Measurements from ENCODE around the gene GPR42.

GPR42 gene

DNA sequence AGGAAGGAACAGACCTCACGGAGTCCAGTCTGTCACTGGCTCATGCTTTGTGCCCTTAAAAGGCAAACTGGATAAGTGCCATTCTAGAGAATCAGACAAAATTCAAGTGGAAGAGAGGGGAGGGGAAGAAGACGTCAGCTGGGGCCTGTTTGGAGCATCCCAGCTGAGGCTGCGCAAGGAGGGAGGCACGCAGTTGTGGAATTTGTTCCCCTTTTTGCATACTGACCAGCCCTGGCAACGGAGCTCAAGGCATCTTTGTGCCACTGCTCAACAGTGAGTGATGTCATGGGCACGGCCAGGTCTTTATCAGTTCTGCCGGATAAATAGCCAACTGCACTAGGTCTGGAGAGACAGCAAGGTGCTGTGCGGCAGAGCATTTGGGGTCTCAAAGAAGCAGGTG, at the start of gene GPR42:
Gene GPR42, plus strand, starts transcription at position 347 of the 400 bp plus-strand sequence. CDS start 292 bp downstream, outside the sequence.
- DNase-seq, result no peak

- no peak for DNase-seq
These were observed 49.6 kb upstream of the GPR42 start for GRCh38 chr19:35321291-35321690.

- DNase-seq, result no peak
These were observed 48.9 kb upstream of the GPR42 start for GRCh38 chr19:35322014-35322413.

- no peak for DNase-seq
These were observed 43.2 kb upstream of the GPR42 start for GRCh38 chr19:35327642-35328041.

- DNase-seq, result no peak
These were observed 42.0 kb upstream of the GPR42 start, which contains the start of gene CD22 for GRCh38 chr19:35328851-35329285. Gene CD22, plus strand, starts transcription at chr19:35329187. Its CDS starts 2,854 bp downstream, at chr19:35332041.

DNA sequence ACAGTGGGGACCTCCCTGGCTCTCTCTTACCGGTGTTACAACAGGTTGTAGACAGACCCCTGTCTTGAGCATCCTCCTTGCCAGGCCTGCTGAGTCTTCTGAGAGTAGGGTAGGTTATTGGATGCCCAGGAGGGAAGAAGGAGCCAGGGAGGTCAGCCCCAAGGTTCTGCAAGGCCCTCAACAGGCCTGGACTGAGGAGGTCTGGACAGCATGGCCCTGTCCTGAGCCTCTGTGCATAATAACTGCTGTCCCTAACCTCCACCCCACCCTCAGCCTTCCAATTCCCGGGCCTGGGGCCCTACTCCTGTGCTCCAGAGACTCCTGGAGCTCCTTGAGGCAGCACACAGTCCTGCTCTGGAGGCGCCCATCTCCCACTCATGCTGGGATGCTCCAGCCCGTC, 41.5 kb upstream of the GPR42 start:
- no peak for DNase-seq

DNA sequence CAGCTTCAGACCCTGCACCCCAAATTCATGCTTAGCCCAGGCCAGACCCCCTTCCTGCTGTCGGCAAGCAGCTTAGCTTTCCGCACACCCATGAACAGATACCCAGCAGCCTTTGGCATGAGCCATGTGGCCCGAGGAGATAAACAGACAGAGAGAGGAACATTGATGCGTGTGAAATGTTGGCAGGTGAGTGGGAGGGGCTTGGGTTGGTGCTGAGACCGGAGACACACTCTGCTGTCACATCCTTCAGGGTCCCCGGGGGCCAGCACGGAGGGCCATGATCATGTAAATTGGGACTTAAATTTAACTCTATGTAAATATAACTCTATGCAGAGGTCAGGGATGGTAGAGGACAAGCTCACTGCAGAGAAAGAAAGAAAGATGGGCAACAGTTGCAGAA, 40.4 kb upstream of the GPR42 start:
- DNase-seq, result no peak

DNA sequence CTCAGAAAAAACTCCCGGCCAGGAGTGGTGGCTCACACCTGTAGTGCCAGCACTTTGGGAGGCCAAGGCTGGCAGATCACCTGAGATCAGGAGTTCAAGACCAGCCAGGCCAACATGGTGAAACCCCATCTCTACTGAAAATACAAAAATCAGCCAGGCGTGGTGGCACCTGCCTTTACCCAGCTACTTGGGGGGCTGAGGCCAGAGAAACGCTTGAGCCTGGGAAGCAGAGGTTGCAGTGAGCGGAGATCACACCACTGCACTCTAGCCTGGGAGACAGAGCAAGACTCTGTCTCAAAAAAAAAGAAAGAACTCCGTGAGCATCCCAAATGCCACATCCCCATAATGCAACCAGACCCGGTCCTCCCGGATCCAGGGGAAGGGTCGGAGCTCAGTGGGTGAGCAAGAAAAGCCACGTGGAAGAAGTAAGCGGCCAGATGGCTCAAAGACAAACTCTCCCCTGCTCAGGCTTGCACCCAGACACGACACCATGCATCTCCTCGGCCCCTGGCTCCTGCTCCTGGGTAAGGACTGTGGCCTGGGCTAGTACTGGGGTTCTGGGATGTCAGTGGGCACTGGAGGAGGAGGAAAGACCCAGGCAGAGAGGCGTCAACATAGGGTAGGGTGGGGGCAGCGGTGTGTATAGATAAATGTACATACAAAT, 39.2 kb upstream of the GPR42 start:
- DNase-seq, result no peak

GRCh38 chr19:35332817-35333216, 38.1 kb upstream of the GPR42 start:
- DNase-seq, result no peak

- DNase-seq, result no peak
These were observed 36.6 kb upstream of the GPR42 start for GRCh38 chr19:35334144-35334753.

DNA sequence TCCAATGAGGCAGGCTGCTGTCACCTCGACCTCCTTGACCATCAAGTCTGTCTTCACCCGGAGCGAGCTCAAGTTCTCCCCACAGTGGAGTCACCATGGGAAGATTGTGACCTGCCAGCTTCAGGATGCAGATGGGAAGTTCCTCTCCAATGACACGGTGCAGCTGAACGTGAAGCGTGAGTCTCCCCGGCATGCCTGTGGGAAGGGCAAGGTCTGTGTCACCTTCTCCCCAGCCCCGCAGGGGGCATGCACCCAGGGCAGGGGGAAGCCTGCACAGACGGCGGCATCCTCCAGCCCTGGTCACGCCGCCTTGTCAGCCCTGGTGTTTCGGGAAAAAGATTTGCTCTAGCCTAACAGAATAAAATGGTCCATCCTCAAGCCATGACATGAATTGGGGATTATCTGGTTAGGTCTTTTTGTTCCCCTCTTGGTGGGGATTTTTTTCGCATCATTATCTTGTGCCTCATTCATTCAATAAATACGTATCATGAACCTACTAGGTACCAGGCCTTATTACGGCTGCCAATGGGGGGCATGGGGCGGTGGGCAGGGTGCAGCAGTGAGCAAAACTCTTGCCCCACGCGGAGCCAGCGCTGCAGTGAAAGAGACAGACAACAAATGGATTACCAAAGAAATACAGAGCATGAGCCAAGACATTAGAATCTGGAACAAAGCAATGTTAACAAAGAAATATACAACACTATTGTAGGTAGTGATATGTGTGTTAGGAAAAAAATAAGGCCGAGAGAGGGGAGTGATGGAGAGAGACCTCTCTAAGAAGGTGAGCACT, 34.5 kb upstream of the GPR42 start:
- no peak for DNase-seq

- no peak for DNase-seq
These were observed 33.5 kb upstream of the GPR42 start for GRCh38 chr19:35337097-35337983.

DNA sequence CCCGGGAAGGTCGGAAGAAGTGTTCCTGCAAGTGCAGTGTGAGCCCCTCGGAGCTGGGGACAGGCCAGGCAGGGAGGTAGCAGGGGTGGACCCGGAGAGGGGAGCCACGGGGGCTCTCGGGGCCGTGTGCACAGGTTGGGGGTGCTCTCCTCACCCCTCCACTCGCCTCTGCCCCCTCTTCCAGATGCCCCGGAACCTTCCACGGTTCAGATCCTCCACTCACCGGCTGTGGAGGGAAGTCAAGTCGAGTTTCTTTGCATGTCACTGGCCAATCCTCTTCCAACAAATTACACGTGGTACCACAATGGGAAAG, 32.9 kb upstream of the GPR42 start:
- no peak for DNase-seq

DNA sequence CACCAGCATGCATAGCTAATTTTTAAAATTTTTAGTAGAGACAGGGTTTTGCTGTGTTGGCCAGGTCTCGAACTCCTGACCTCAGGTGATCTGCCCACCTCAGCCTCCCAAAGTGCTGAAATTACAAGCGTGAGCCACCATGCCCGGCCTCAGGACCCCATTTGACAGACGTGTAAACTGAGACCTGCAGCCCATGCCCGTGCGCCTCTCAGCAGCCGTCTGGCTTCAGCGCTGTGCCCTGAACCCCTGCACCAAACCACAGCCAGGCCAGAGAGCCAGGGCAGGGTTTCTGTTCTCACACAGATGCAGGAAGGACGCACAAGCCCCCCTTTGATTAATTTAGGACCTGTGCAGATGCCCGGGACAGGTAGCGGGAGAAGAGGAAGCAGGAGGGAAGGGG, 30.4 kb upstream of the GPR42 start:
- DNase-seq, result no peak

- no peak for DNase-seq
These were observed 29.9 kb upstream of the GPR42 start for GRCh38 chr19:35341006-35341405.

- no peak for DNase-seq
These were observed 29.2 kb upstream of the GPR42 start for GRCh38 chr19:35341565-35342225.

DNA sequence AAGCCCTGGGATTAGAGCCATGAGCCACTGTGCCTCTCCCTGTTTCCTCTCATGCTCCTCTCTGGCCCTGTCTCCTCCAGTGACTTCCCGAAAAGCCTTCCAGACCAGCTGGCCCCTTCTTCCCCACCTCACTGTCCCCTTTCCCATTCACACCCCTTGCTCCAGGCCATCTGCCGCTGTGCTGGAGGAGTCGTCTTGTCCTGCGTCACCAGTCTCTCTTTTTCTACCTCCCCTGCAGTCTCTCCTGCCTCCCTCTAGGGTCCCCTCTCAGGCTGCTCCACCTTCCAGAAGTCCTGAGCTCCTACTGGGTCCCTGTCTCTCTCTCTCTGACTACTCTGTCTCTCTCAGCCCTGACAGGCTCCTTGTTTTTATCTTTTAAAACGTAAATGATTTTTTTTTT, 28.4 kb upstream of the GPR42 start:
- DNase-seq, result no peak

GRCh38 chr19:35344511-35345031, 26.3 kb upstream of the GPR42 start:
- no peak for DNase-seq

- no peak for DNase-seq
These were observed 25.2 kb upstream of the GPR42 start for GRCh38 chr19:35345671-35346111.

DNA sequence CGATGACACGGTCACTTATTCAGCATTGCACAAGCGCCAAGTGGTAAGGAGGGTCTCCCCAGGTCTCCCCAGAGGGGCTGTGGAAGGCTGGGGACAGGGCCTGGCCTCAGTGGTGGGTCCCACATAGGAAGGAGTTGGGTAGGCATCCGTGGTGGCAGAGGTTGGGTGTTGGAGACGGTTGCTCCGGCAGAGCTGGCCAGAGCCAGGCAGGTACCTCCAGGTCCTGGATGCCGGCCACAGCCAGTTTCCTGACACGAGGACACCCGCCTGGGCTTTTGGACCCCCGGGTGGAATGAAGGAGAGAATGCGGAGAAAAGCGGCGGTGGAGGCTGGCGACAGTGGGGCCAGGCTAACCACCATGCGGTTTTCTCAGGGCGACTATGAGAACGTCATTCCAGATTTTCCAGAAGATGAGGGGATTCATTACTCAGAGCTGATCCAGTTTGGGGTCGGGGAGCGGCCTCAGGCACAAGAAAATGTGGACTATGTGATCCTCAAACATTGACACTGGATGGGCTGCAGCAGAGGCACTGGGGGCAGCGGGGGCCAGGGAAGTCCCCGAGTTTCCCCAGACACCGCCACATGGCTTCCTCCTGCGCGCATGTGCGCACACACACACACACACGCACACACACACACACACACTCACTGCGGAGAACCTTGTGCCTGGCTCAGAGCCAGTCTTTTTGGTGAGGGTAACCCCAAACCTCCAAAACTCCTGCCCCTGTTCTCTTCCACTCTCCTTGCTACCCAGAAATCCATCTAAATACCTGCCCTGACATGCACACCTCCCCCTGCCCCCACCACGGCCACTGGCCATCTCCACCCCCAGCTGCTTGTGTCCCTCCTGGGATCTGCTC, 24.4 kb upstream of the GPR42 start:
- no peak for DNase-seq
